Lower leg skin (tissue), 4 donors: Measurements from ENCODE around the gene FNDC3B. TPM values are rescaled to one million over a fixed set of nuclear protein-coding genes. Genes with fewer than 3 reads are reported as not detected.

ENCODE experiments used
- DNase-seq, 2 donors: peaks; one replicate each; pipeline ENCODE4 v3.0.0-alpha.2; 2019; ENCODE audit warnings: low spot score in 2 of 2
- H3K4me3 ChIP-seq: fragments of 200-600 bp; sonication (generic); 2 replicates; pipeline ENCODE4 v1.5.1; 2017; ENCODE audit warnings: mild to moderate bottlenecking, low read depth; ENCODE audit not compliant: poor library complexity, severe bottlenecking
- CTCF ChIP-seq, 3 donors: fragments of 450-650 bp; IDR thresholded peaks; one replicate each; pipeline ENCODE4 v1.5.1; 2016; ENCODE audit warnings: antibody characterized with exemption in 3 of 3, mild to moderate bottlenecking in 3 of 3, moderate library complexity in 2 of 3
- POLR2A ChIP-seq, 2 donors: fragments of 450-650 bp; IDR thresholded peaks; one replicate each; pipeline ENCODE4 v1.6.1; 2016 to 2017; ENCODE audit warnings: antibody characterized with exemption in 2 of 2, mild to moderate bottlenecking in 1 of 2, moderate library complexity in 1 of 2
- WGBS, 2 donors: methylation state at CpG; one replicate each; pipeline ENCODE4 v1.1.5; 2018; 5-methylcytosine and 5-hydroxymethylcytosine counted together
- intact Hi-C: fragments of 100-400 bp; cut with DNase I; formaldehyde crosslinking; loops from one replicate; pipeline ENCODE4 v1.15.0; 2023; ENCODE audit warnings: low total_unique reads
- total RNA-seq, 4 donors: library from RNA; depleted of rRNA; stranded (reverse); fragments of >200 nt; gene quantifications; one replicate each; pipeline ENCODE4 v1.1.0, GENCODE V29; 2016

Gene FNDC3B
- total RNA-seq, 4 donors from 2014 or later = 22.9 to 39.3 (median 23.2) TPM

GRCh38 chr3:172002512-172003078 lies 36.8 kb upstream of the FNDC3B start:
- WGBS, 2 donors = 82 to 84% methylated on average over 4 of the region's 4 CpGs
- intact Hi-C loops = no loop called here
- TF ChIP-seq POLR2A (IDR thresholded peaks at IDR 0.05) (no peak), CTCF (IDR thresholded peaks at IDR 0.05) (no peak)
- H3K4me3 ChIP-seq = no peak overlapping the region
- DNase-seq = no peak

GRCh38 chr3:172003146-172003545 lies 36.2 kb upstream of the FNDC3B start:
- WGBS, 2 donors = 94% methylated on average over 6 of the region's 6 CpGs
- no peak for DNase-seq
- intact Hi-C loops = no loop called here

GRCh38 chr3:172007065-172007370 lies 32.4 kb upstream of the FNDC3B start:
- no peak for DNase-seq
- no peak for TF ChIP-seq POLR2A (IDR thresholded peaks at IDR 0.05)
- no peak for TF ChIP-seq CTCF (IDR thresholded peaks at IDR 0.05)
- H3K4me3 ChIP-seq = no peak overlapping the region
- intact Hi-C loops = no loop called here

More at GRCh38 chr3:172003146-172003545, 36.2 kb upstream of the FNDC3B start:
- TF ChIP-seq CTCF (IDR thresholded peaks at IDR 0.05) (no peak), POLR2A (IDR thresholded peaks at IDR 0.05) (no peak)
- H3K4me3 ChIP-seq = no peak overlapping the region

GRCh38 chr3:172009803-172010202 lies 29.6 kb upstream of the FNDC3B start:
- TF ChIP-seq CTCF (IDR thresholded peaks at IDR 0.05) (no peak), POLR2A (IDR thresholded peaks at IDR 0.05) (no peak)
- intact Hi-C loops = no loop called here
- H3K4me3 ChIP-seq = no peak overlapping the region
- DNase-seq = no peak
- 63 to 79% methylated on average over 3 of the region's 3 CpGs for WGBS, 2 donors

GRCh38 chr3:172012775-172013174 lies 26.6 kb upstream of the FNDC3B start:
- intact Hi-C loops = no loop called here
- no peak for DNase-seq
- WGBS, 2 donors = 90 to 91% methylated on average over 1 of the region's 1 CpG
- TF ChIP-seq POLR2A (IDR thresholded peaks at IDR 0.05) (no peak), CTCF (IDR thresholded peaks at IDR 0.05) (no peak)
- H3K4me3 ChIP-seq = no peak overlapping the region

GRCh38 chr3:172014145-172014544 lies 25.2 kb upstream of the FNDC3B start:
- no peak for TF ChIP-seq POLR2A (IDR thresholded peaks at IDR 0.05)
- no peak for TF ChIP-seq CTCF (IDR thresholded peaks at IDR 0.05)
- intact Hi-C loops = no loop called here
- no peak overlapping the region for H3K4me3 ChIP-seq
- DNase-seq = no peak
- 78 to 80% methylated on average over 5 of the region's 5 CpGs for WGBS, 2 donors
